Measurements from ENCODE around the gene DDX55.
A peak's percentile ranks its signal among the peaks of the same experiment; 100 is the strongest.

DDX55 gene

DNA sequence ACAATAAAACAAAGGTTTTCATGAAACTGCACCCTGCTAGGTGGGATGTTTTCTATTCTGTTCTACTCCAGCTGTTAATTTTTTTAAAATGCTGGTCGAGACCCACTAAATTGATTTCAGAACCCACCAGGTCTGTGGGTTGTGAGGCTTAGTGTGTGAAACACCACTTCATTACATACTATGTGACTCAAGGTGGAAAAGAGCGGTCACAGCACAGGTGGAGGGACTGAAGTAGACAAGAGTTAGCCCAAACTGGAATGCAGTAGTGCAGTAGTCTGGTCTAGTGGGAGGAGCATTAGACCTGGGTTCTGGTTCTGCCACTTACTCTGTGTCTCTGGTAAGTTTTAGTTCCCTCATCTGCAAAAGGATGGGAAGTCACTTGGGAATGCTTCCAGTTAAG lies 12.2 kb downstream of the DDX55 start:
- no peak for DNase-seq

DNA sequence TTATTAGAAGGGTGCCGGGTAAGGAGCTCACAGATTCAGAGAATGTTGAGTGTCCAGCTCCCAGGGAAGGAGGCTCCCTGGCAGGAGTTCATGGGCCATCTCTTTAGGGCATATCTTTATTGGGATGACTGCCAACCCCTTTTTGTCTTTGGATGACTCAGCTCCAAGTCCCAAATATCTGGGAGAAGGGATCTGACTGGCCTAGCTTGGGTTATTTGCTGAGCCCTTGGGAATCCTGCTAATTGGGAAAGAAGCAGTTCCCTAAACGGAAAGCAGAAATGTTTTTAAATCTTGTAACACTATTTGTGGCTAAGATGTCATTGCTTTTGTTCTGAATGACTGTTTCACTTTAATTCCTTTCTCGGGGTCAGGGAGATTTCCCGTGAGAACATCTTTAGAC lies 12.6 kb downstream of the DDX55 start:
- no peak for DNase-seq

DNA sequence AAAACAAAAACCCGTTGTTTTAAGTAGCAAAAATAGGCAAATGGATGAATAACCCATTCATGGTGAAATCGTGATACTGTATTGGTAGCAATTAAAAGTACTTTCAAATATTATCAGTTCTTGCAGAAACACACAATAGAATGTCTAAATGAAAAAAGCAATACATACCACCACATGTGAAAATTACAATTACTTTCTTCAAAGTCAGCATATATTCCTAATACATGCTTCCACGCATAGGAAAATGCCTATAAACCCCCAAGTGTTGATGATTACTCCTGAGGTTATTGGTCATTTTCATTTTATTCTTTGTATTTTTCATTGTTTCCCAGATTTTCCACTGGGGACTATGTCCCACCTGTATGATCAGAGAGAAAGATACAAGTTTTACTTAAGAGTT lies 15.2 kb downstream of the DDX55 start:
- DNase-seq, result no peak

DNA sequence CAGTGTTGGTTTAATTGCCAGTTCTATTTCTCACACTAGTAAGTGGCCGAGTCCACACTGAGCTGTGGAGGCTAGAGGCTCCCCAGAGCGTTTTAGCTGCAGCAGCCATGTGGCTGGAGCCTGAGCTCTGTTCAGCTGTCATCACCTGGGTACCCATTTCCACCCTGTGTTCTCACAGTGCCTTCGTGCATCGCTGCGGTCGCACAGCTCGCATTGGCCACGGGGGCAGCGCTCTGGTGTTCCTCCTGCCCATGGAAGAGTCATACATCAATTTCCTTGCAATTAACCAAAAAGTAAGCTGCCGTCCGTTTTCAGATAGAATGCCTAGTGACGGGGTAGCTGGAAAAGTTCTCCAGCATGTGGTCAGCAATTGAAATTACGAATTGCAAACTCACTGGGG lies 15.7 kb downstream of the DDX55 start:
- no peak for DNase-seq

DNA sequence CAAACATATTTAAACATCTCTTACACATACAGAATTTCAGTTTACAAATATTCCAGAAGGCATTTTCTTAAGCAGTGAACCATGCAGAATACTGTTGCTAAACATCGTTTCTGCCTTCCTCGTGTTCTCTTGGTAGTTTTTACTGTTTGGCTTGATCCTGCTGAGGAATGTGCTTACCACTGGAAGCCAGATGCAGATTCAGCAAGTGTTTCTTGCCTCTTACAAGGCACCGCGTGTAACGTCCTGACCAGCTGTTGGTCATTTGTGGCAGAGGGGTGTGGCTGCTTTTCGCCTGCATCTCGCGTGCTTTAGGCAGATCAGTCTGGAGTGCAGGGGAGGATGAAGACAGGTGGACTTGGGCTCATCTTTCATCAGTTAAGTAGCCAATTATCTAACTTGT lies 19.2 kb downstream of the DDX55 start:
- DNase-seq, result no peak

DNA sequence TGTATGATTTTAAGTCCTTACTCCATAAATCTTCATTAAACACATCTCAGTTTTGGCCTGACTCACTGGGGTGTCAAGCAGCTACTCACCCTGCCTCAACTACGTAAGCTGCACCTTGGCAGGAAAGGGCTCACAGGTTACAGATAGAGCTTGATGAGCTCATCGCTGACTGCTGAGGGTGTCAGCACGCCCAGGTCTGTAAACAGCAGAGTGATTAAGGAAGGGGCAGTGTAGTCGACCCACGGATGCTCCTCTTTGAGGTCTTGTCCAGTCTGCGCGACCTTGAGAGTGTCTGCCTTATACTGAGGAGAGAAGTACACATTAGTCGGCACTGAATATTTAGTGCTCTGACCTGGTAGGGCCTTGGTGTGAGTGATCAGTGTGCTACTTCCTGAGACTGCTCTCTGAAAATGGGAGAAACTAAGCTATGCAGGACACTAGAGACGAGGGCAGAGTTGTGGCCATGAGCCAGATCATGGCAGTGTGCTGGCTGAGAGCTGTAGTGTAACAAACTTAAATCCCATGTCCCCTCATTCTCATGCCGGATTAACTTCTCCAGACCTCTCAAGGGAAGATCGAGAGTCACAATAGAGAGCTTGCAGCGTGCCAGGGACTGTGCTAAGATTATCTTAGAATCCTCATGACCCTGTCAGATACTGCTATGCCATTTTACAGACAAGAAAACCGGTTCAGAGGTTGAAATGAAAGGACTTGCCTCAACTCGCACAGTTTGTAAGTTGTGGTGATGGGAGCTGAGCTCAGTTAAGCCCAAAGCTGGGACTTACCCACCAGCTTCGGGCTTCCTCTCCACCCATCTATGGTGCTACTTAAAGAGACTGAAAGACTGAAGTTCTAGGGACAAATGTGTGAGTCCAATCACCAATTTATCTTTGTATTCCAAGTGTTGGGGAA lies 20.0 kb downstream of the DDX55 start:
- DNase-seq, result no peak

DNA sequence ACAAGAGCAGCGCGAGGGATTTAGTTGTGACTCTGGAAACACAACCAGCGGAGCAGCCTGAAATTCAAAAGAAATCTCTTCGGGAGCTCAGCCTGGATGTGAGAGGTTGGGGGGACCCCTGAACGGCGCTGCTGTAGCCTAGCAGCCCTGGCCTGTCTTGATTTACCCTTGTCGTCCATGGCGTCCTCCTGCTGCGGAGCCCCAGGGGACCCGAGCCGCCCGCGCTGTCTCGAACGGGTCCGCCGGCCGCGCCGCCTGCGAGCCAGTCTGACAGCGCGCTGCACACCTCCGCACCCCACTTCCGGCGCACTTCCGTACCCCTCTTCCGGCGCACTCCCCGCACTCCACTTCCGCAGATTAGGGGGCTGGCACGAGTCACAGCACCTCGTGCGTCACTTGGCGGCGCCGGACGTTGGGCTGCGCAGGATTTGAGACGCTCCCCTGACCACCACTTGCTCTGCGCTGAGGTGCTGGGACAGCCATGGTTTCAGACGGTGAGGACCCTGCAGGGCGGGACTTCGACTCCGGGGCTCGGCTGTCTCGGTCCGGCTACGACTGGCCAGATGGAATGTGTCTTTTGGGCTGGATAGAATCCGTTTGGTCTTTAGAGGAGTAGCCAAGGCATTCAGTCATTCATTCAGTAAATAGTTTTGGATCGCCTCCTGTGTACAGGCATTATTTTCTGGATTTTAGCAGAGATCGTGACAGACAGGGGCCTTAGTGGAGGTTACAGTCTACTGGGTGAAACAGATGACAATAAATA lies 31.7 kb downstream of the DDX55 start, which contains the start of the genes EIF2B1 and GTF2H3:
Gene EIF2B1 (minus strand): TSS at position 308 of the 763 bp plus-strand sequence. CDS start 129 bp downstream, at position 179.
Gene GTF2H3 (plus strand): TSS at position 451 of the 763 bp plus-strand sequence. CDS start 31 bp downstream, at position 482.
- DNase-seq, result peak; percentile 96

DNA sequence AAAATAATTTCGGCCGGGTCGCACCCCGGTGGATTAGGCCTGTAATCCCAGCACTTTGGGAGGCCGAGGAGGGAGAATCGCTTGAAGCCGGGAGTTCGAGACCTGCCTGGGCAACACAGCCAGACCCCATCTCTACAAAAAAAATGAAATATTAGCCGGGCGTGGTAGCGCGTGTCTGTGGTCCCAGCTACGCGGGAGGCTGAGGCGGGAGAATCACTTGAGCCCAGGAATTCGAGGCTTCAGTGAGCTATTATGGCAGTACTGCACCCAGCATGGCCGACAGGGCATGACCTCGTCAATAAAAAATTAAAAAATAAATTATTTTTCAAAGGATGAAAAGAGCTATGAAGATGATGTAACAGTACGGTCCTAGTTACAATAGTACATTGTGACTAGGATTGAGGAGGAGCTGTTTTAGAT lies 32.3 kb downstream of the DDX55 start:
- no peak for DNase-seq

DNA sequence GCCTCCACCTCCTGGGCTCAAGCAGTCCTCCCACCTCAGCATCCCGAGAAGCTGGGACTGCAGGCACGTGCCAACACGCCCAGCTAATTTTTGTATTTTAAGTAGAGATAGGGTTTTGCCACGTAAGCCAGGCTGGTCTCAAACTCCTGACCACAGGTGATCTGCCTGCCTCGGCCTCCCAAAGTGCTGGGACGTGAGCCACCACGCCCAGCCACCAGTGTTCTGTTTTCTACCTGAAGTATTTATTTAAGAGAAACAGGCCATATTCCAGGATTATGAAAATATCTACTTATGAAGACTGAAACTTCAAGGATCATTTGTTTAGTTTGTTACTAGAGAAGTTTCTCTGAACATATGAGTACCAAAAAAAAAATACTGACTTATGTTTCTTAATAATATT lies 42.0 kb downstream of the DDX55 start:
- DNase-seq, result no peak

DNA sequence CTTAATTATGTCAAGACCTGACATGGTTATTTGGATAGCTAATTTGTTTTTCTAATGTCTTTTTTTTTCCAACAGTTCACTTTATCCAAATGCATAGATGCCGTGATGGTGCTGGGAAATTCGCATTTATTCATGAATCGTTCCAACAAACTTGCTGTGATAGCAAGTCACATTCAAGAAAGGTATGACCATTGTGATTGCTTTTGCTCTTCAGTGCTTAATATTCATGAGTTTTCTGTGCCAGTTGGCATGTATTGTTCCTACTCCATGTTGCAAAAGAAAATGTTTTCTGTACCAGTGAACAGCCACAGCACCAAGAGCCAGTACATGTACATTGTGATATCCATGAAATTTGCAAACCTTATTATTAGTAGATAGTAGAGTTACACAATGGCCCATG lies 43.5 kb downstream of the DDX55 start:
- DNase-seq, result no peak

DNA sequence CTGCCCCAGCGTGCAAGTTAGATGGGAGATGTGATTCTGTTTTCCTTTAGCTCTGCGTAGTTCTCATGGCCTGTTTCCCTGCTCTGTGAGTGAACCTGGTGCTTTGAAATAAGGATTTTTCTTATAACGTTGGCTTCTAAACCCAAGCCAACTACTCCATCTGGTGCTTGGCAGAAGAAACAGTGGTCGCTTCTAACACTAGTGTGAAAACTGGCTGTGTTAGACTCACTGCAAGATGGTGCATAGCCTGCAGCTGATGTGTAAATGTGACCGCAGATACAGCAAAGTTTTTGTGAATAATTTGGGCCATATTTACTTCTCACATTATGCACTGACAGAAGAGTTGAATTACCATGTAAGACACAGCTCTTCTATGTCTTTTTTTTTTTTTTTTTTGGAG lies 44.0 kb downstream of the DDX55 start:
- no peak for DNase-seq

DNA sequence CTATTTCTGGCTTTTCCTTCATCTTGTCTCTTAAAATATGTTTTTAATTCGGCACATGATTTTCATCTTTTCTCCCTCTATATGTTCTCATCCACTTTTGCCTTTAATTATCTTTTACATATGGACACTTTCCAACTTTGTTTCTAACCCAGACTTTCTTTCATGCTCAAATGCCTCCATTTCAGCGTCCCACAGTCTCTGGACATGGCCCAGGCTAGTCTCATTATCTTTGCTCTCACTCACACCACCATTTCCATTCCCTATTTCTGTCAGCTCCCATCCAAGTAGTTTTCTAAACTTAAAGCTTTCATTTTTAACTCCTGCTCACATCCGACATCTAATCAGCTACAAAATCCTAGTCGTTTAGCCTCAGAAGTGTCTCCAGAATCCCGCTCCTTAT lies 46.5 kb downstream of the DDX55 start:
- no peak for DNase-seq

DNA sequence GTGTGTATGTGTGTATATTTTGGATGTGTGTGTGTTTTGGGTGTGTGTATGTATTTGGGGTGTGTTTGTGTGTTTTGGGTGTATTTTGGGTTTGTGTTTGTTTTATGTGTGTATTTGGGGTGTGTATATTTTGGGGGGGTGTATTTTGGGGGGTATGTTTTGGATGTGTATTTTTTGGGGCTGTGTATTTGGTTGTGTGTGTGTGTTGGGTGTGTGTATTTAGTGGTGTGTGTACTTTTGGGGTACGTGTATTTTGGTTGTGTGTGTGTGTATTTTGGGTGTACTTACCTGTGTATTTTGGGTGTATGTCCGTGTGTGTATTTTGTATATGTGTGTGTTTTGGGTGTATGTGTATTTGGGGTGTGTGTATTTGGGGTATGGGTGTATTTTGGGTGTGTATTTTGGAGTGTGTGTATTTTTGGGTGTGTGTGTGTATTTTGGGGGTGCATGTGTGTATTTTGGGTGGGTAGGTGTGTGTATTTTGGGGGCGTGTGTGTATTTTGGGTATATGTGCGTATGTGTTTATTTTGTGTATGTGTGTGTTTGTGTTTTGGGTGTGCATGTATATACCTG lies 52.3 kb downstream of the DDX55 start:
- no peak for DNase-seq

DNA sequence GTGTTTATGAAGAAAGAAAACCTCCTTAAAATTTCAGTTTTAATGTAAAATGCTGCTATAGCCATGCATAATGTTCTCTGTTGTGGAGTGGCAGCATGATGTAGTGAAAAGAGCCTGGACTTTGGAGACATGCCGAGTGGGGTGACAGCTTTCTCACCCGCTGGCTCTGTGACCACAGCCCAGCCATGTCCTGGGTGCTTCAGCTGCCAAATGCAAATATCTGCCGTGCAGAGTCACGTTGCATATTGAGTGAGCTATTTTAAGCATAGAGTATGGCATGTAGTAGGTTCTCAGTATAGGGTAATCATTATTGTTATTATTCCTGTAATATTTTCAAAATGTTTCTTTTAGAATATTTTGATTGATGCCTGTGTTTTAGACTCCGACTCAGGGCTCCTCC lies 53.5 kb downstream of the DDX55 start:
- no peak for DNase-seq

DNA sequence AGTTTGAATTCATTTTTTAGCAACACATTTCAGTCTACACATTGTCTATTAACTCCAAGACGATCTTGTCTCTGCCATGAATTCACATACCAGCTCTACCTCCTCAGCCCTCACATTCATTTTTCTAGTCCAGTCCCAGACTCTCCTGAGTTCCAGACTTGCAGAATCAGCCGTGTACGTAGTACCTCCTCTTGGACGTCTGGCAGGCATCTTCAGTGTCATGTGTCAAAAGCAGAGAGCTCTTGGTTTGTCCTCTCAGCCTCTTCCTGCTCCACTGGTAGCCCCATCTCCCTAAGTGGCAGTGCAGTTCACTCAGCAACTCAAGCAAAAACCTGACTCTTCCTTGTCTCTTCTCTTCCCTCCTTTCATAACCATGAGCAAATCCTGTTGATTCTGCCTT lies 54.5 kb downstream of the DDX55 start:
- no peak for DNase-seq

DNA sequence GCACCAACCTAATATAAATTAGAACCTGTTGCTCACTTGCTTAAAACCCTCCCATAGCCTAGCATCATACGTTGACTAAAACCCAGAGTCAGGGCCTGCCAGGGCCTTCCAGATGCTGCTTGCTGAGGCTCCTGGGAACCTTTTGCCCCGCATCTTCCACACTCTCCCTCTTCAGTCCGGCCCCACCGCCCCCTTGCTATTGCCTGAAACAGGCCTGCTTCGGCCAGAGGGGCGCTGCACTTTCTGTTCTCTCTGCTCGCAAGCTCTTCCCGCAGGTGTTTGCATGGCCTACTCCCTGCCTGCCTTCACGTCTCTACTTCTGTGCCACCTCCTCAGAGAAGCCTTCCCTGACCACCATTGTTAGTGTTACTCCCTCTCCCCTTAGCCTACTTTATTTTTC lies 55.3 kb downstream of the DDX55 start:
- DNase-seq, result no peak

DNA sequence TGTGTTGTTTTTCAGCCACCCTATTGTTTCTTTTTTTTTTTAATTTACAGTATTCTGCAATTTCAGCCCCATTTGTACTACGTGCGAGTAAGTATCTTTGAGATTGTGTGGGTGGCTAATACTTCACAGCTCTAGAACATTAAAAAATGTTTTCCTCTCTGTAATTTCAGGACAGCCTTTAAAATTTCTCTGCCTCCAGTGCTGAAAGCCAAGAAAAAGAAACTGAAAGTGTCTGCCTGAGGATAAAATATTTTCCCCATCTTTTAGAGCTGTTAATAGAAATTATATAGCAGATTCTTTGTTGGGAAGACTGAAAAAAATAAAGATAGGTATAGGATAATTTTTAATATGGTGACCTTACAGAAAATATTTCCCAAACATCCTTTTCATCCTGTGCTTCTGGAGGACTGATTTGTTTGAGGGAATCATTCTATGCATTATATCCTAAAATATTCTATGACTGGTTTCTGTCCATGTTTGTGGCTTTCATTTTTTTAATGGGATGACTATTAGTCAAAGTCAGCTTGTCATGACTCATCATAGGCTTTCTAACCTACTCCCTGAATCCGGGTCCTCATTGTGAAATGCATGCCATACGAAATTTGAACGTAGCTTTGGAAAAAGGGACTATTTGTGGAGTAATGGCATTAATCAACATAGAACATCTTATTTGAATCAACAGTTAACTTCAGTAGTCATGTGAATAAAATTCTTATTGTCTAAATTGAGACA lies 58.3 kb downstream of the DDX55 start:
- DNase-seq, result no peak

DNA sequence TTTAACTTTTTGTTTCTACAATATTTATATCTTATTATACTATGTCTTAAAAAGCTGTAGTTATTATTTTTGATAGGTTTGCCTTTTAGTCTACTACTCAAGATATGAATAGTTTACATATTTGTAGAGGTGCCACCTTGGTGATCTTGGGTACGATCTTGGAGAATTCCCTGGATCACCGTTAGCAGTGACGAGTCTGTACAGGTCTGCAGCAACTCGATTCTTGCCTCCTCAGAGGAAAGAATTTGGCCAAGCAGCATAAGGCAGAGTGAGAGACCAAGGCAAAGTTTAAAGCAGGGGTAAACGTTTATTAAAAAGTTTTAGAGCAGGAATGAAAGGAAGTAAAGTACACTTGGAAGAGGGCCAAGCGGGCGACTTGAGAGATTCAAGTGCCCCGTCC lies 65.9 kb downstream of the DDX55 start:
- DNase-seq, result no peak

Measured in CD4-positive, alpha-beta T cell treated with Interleukin-6 for 4 hours (primary cell).